Measurements from ENCODE around the gene TAF11L10.

DNA sequence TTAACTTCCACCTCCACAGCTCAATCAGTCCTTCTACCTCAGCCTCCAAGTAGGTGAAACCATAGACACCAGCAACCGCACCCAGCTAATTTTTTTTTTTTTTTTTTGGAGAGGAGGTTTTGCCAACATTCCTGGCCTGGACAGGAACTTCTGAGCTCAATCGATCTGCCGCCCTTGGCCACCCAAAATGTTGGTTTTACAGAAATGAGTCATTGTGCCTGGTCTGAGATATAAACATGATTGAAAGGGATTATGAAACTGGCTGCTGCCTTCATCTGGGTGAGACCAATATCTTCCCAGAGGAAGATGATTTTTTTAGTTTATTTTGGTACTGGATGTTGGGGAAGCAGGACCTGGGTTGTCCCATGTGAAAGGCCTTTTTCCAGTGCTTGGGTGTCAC lies 21.7 kb upstream of the TAF11L10 start:
- TF ChIP-seq CEBPB (IDR thresholded peaks at IDR 0.05) (no peak), POLR2A (IDR thresholded peaks at IDR 0.05; ENCODE audit: low read length) (no peak), ESRRA (IDR thresholded peaks at IDR 0.05; ENCODE audit: borderline replicate concordance, low read length) (no peak), ZC3H11A (IDR thresholded peaks at IDR 0.05) (no peak), KDM1A (IDR thresholded peaks at IDR 0.05; ENCODE audit: low read depth) (no peak), EHMT2 (IDR thresholded peaks at IDR 0.05; ENCODE audit: low read depth) (no peak), SMC3 (IDR thresholded peaks at IDR 0.05) (no peak), HOXA7 (CRISPR knock-in tag; IDR thresholded peaks at IDR 0.05) (no peak), NR3C1 (IDR thresholded peaks at IDR 0.05) (no peak), FOSL2 (IDR thresholded peaks at IDR 0.05) (no peak), FOSL2 (CRISPR knock-in tag; IDR thresholded peaks at IDR 0.05) (no peak), RAD21 (conservative IDR thresholded peaks at IDR 0.05 in 1 of 2, IDR thresholded peaks at IDR 0.05 in 1 of 2) (no peak)
- TF ChIP-seq, protein P1, sequence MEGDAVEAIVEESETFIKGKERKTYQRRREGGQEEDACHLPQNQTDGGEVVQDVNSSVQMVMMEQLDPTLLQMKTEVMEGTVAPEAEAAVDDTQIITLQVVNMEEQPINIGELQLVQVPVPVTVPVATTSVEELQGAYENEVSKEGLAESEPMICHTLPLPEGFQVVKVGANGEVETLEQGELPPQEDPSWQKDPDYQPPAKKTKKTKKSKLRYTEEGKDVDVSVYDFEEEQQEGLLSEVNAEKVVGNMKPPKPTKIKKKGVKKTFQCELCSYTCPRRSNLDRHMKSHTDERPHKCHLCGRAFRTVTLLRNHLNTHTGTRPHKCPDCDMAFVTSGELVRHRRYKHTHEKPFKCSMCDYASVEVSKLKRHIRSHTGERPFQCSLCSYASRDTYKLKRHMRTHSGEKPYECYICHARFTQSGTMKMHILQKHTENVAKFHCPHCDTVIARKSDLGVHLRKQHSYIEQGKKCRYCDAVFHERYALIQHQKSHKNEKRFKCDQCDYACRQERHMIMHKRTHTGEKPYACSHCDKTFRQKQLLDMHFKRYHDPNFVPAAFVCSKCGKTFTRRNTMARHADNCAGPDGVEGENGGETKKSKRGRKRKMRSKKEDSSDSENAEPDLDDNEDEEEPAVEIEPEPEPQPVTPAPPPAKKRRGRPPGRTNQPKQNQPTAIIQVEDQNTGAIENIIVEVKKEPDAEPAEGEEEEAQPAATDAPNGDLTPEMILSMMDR (IDR thresholded peaks at IDR 0.05), result no peak
- TF ChIP-seq, protein P2, sequence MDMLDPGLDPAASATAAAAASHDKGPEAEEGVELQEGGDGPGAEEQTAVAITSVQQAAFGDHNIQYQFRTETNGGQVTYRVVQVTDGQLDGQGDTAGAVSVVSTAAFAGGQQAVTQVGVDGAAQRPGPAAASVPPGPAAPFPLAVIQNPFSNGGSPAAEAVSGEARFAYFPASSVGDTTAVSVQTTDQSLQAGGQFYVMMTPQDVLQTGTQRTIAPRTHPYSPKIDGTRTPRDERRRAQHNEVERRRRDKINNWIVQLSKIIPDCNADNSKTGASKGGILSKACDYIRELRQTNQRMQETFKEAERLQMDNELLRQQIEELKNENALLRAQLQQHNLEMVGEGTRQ (IDR thresholded peaks at IDR 0.05), result no peak
